Neural progenitor cell (in vitro differentiated cells): ENCODE results near the gene CELSR2. TPM values are rescaled to one million over a fixed set of nuclear protein-coding genes. Genes with fewer than 3 reads are reported as not detected.
"Not testable (repeated sequence)": the region's sequence is repeated elsewhere in the genome, so short reads cannot be mapped to it uniquely, and the experiment has no call there.

Experiments
- DNase-seq: peaks from one replicate; pipeline ENCODE4 v3.0.0-alpha.2; 2016; ENCODE audit warnings: low spot score
- H2AFZ ChIP-seq: fragments of 200-600 bp; sonication (generic); replicated peaks from 2 replicates; pipeline ENCODE4 v1.6.1; 2016; ENCODE audit warnings: antibody characterized with exemption
- H3F3A ChIP-seq: fragments of 200-600 bp; sonication (generic); 2 replicates; pipeline ENCODE4 v1.6.1; 2016; ENCODE audit warnings: antibody characterized with exemption, low read depth
- H3K27ac ChIP-seq: fragments of 200-600 bp; sonication (generic); 2 replicates; pipeline ENCODE4 v1.5.1; 2016; ENCODE audit warnings: mild to moderate bottlenecking
- H3K27me3 ChIP-seq: fragments of 200-600 bp; sonication (generic); 2 replicates; pipeline ENCODE4 v1.6.1; 2016; ENCODE audit warnings: mild to moderate bottlenecking, moderate library complexity
- H3K36me3 ChIP-seq: fragments of 200-600 bp; sonication (generic); 2 replicates; pipeline ENCODE4 v1.5.1; 2016
- H3K4me1 ChIP-seq: fragments of 200-600 bp; sonication (generic); 2 replicates; pipeline ENCODE4 v1.6.1; 2016; ENCODE audit warnings: mixed run types
- H3K4me2 ChIP-seq: fragments of 200-600 bp; sonication (generic); 2 replicates; pipeline ENCODE4 v1.6.1; 2016
- H3K4me3 ChIP-seq: fragments of 200-600 bp; sonication (generic); 2 replicates; pipeline ENCODE4 v1.5.1; 2016
- H3K79me2 ChIP-seq: fragments of 200-600 bp; sonication (generic); 2 replicates; pipeline ENCODE4 v1.6.1; 2016; ENCODE audit warnings: low read depth
- H3K9ac ChIP-seq: fragments of 200-600 bp; sonication (generic); 2 replicates; pipeline ENCODE4 v1.6.1; 2016
- H3K9me3 ChIP-seq: fragments of 200-600 bp; sonication (generic); 2 replicates; pipeline ENCODE4 v1.5.1; 2016; ENCODE audit warnings: low read depth
- H4K20me1 ChIP-seq: fragments of 200-600 bp; sonication (generic); 2 replicates; pipeline ENCODE4 v1.6.1; 2016; ENCODE audit warnings: low read depth
- H3K27ac Mint-ChIP-seq: 3 replicates; pipeline ENCODE4 v1.8.0; 2021; ENCODE audit warnings: mixed read lengths
- H3K27me3 Mint-ChIP-seq: 2 replicates; pipeline ENCODE4 v1.8.0; 2022; ENCODE audit warnings: low read depth, mild to moderate bottlenecking, inconsistent platforms, moderate library complexity, mixed read lengths; ENCODE audit not compliant: insufficient read depth
- H3K36me3 Mint-ChIP-seq: 3 replicates; pipeline ENCODE4 v1.8.0; 2021; ENCODE audit warnings: mixed read lengths
- H3K4me1 Mint-ChIP-seq: 3 replicates; pipeline ENCODE4 v1.8.0; 2021; ENCODE audit warnings: mixed read lengths
- H3K4me3 Mint-ChIP-seq: 3 replicates; pipeline ENCODE4 v1.8.0; 2021; ENCODE audit warnings: mild to moderate bottlenecking, moderate library complexity, mixed read lengths
- H3K9me3 Mint-ChIP-seq: 3 replicates; pipeline ENCODE4 v1.8.0; 2020; ENCODE audit warnings: mixed read lengths
- EZH2 ChIP-seq: fragments of 200-600 bp; sonication (generic); IDR thresholded peaks from 2 replicates; pipeline ENCODE4 v1.6.1; 2017; ENCODE audit warnings: antibody characterized with exemption, mild to moderate bottlenecking, moderate library complexity
- EZH2phosphoT487 ChIP-seq: fragments of 200-600 bp; sonication (generic); IDR thresholded peaks from 2 replicates; pipeline ENCODE4 v1.6.1; 2017; ENCODE audit warnings: antibody characterized with exemption
- total RNA-seq: library from RNA; depleted of rRNA; stranded (reverse); fragments of >200 nt; gene quantifications from 2 replicates; pipeline ENCODE4 v1.2.3, GENCODE V29; 2015; ENCODE audit warnings: low replicate concordance
- TF ChIP-seq, protein P1 (sequence below): fragments of 200-600 bp; sonication (generic); IDR thresholded peaks from 2 replicates; pipeline ENCODE4 v1.5.1; 2017; ENCODE audit warnings: antibody characterized with exemption, mild to moderate bottlenecking

CELSR2 gene
- total RNA-seq, 1 donor from 2014 or later = 11.1 TPM

DNA sequence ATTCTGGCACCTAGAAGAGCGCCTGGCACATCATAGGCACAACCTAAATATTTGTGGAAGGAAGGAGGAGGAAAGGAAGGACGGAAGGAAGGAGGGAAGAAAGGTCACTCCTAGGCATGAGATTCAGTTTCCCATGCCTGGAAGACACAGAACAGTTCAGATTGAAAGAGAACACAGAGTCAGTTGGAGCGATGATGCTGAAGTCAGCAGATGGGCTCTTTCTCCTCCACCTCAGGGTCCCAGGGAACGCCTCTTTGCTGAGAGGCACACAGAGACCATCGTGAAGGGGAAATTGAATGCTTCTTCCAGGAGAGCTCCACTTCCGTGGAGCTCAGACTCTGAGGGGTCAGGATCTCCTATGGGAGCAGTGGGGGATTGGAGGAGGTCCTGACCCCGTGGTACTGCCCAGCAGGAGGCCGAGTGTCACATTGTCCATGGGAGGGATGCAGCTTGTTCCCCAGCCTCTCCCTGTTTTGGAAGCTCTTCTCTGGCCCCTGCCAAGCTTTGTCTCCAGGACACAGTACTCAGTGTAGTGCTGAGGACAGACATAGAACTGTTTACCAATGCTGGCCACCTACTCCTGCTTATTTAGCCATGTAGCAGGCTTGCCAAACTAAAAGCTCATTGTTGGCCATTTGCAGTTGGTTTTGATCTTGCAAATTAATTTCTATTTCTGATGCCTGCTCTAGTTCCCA lies 55.0 kb downstream of the CELSR2 start:
- no peak overlapping the region for H3K4me2 ChIP-seq
- H4K20me1 ChIP-seq = no peaks in the 10 kb centered on the region
- no peak overlapping the region for H3K27ac ChIP-seq
- H3K4me3 ChIP-seq = no peak overlapping the region
- H3K36me3 Mint-ChIP-seq = no peaks in the 10 kb centered on the region
- no peaks in the 10 kb centered on the region for H3K9me3 Mint-ChIP-seq
- H2AFZ ChIP-seq = no peak overlapping the region
- peaks cover 24% of the 10 kb centered on the region for H3K4me1 Mint-ChIP-seq
- H3K27ac Mint-ChIP-seq = no peak overlapping the region
- peaks cover 18% of the 10 kb centered on the region for H3F3A ChIP-seq
- H3K36me3 ChIP-seq = no peaks in the 10 kb centered on the region
- peaks cover 44% of the 10 kb centered on the region for H3K4me1 ChIP-seq
- no peak overlapping the region for H3K9ac ChIP-seq
- H3K27me3 ChIP-seq = no peaks in the 10 kb centered on the region
- no peaks in the 10 kb centered on the region for H3K9me3 ChIP-seq
- TF ChIP-seq, protein P1, sequence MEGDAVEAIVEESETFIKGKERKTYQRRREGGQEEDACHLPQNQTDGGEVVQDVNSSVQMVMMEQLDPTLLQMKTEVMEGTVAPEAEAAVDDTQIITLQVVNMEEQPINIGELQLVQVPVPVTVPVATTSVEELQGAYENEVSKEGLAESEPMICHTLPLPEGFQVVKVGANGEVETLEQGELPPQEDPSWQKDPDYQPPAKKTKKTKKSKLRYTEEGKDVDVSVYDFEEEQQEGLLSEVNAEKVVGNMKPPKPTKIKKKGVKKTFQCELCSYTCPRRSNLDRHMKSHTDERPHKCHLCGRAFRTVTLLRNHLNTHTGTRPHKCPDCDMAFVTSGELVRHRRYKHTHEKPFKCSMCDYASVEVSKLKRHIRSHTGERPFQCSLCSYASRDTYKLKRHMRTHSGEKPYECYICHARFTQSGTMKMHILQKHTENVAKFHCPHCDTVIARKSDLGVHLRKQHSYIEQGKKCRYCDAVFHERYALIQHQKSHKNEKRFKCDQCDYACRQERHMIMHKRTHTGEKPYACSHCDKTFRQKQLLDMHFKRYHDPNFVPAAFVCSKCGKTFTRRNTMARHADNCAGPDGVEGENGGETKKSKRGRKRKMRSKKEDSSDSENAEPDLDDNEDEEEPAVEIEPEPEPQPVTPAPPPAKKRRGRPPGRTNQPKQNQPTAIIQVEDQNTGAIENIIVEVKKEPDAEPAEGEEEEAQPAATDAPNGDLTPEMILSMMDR = no peak
- no peak for TF ChIP-seq EZH2
- TF ChIP-seq EZH2phosphoT487 = no peak
- DNase-seq = no peak
- H3K27me3 Mint-ChIP-seq = no peaks in the 10 kb centered on the region
- no peak overlapping the region for H3K4me3 Mint-ChIP-seq
- no peaks in the 10 kb centered on the region for H3K79me2 ChIP-seq

DNA sequence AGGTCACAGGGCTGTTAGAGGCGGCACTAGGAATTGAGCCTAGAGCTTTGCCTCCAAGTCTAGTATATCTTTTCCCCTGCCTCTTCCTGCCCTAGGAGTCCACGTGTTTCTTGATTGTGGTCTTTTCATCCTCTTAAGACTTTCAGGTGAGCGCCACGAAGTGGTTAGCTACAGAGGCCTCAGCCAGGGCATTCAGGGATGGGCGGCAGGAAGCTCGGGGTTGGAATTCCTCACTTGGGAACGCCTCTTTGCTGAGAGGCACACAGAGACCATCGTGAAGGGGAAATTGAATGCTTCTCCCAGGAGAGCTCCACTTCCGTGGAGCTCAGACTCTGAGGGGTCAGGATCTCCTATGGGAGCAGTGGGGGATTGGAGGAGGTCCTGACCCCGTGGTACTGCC lies 56.7 kb downstream of the CELSR2 start:
- not testable (repeated sequence) for H3K27ac Mint-ChIP-seq, H3K36me3 ChIP-seq, H3K9ac ChIP-seq, H3K79me2 ChIP-seq, H3K36me3 Mint-ChIP-seq, H4K20me1 ChIP-seq, H3K9me3 Mint-ChIP-seq, H3K4me3 Mint-ChIP-seq, H3K9me3 ChIP-seq, H2AFZ ChIP-seq, H3K27ac ChIP-seq, H3K27me3 ChIP-seq, H3K4me3 ChIP-seq, H3K27me3 Mint-ChIP-seq
- Histone ChIP-seq H3K4me2 (peak overlapping the region; percentile 51), H3F3A (peaks cover 18% of the 10 kb centered on the region), H3K4me1 (peaks cover 40% of the 10 kb centered on the region)
- peak; percentile 38 for DNase-seq
- peaks cover 19% of the 10 kb centered on the region for H3K4me1 Mint-ChIP-seq

DNA sequence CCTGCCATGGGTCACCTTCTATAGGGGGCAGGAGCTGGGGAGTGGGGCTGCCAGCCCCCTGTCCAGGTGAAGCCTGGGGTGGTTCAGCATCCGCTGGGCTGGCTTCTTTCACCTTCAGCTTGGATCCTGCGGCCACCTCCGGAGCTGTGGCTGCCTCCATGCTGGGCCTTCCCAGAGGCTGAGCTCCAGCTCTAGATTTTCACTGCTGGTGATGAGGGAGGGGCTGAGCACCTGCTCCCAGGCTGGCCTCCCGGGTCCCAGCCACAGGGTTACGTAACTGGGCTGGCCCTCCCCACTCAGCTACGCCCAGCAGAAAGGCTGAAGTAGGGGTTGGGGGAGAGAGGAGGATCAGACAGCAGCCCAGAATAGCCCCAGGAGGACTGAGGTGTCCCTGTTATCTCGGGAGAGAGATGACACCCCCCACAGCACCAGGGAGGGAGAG lies 57.5 kb downstream of the CELSR2 start, which contains the start of gene MYBPHL:
TSS of gene MYBPHL (minus strand) at position 180 of the 442 bp plus-strand sequence. CDS start at position 160, 20 bp downstream.
- Histone ChIP-seq H3K9me3 (no peaks in the 10 kb centered on the region), H3K9ac (no peak within 1 kb of the TSS), H3K79me2 (no peaks in the 10 kb centered on the region), H3K36me3 (no peaks in the 10 kb centered on the region), H3F3A (peaks cover 18% of the 10 kb centered on the region), H4K20me1 (no peaks in the 10 kb centered on the region), H3K4me2 (peak within 1 kb of the TSS; percentile 51), H2AFZ (no peak within 1 kb of the TSS), H3K4me1 (peaks cover 40% of the 10 kb centered on the region), H3K27me3 (no peaks in the 10 kb centered on the region), H3K27ac (peak within 1 kb of the TSS; percentile 9), H3K4me3 (no peak within 1 kb of the TSS)
- DNase-seq = peak; percentile 27
- TF ChIP-seq EZH2phosphoT487 = no peak
- TF ChIP-seq, protein P1 = no peak
- no peak for TF ChIP-seq EZH2
- no peaks in the 10 kb centered on the region for H3K9me3 Mint-ChIP-seq
- H3K27me3 Mint-ChIP-seq = no peaks in the 10 kb centered on the region
- H3K4me3 Mint-ChIP-seq = no peak within 1 kb of the TSS
- H3K27ac Mint-ChIP-seq = no peak within 1 kb of the TSS
- peaks cover 3% of the 10 kb centered on the region for H3K36me3 Mint-ChIP-seq
- peaks cover 19% of the 10 kb centered on the region for H3K4me1 Mint-ChIP-seq

DNA sequence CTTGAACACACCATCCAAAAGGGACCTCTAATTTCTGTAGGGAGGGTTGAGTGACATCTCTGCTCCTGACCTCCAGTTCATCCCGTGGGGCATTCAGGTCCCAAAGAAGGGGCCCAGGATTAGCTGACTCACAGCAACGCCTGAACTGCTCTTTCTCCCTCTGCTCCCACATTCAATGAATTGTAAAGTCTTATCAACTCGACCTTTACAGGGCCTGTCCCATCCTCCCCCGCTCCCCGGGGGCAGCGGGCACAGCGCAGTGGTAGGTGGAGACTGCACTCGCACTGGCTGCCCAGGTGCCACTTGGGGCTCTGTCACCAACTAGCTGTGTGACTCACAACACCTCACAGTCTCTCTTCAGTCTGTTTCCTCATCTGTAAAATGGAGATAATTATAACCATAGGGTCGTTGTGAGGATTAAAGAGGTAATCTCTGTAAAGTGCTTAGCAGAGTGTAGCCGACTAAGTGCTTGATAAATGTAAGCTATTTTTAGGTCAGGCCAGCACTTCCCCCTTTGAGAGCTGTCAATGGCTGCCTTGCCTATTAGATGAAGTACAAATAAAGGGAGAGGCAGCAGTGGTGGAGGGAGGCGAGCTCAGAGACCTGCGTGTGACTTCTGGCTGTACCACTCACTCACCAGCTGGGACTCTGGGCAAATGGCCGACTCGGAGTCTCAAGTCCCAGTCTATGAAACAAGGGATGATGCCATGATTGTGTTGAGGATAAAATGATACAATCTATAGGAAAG lies 58.1 kb downstream of the CELSR2 start:
- Mint-ChIP-seq H3K4me3 (no peak overlapping the region), H3K27ac (no peak overlapping the region), H3K9me3 (no peaks in the 10 kb centered on the region), H3K36me3 (peaks cover 3% of the 10 kb centered on the region), H3K27me3 (no peaks in the 10 kb centered on the region), H3K4me1 (peaks cover 19% of the 10 kb centered on the region)
- H3K27ac ChIP-seq = peak overlapping the region; percentile 9
- peak; percentile 59 for DNase-seq
- peaks cover 40% of the 10 kb centered on the region for H3K4me1 ChIP-seq
- no peaks in the 10 kb centered on the region for H3K27me3 ChIP-seq
- no peak overlapping the region for H3K4me3 ChIP-seq
- peaks cover 18% of the 10 kb centered on the region for H3F3A ChIP-seq
- no peaks in the 10 kb centered on the region for H3K79me2 ChIP-seq
- H4K20me1 ChIP-seq = no peaks in the 10 kb centered on the region
- TF ChIP-seq, protein P1 = no peak
- TF ChIP-seq EZH2 (no peak), EZH2phosphoT487 (no peak)
- H3K9me3 ChIP-seq = no peaks in the 10 kb centered on the region
- no peak overlapping the region for H3K9ac ChIP-seq
- H3K4me2 ChIP-seq = peak overlapping the region; percentile 51
- H3K36me3 ChIP-seq = no peaks in the 10 kb centered on the region
- no peak overlapping the region for H2AFZ ChIP-seq
